Pancreas (tissue), 10 donors: Measurements from ENCODE around the gene GAS5. TPM values are rescaled to one million over a fixed set of nuclear protein-coding genes. Genes with fewer than 3 reads are reported as not detected.
"Not testable (repeated sequence)": the region's sequence is repeated elsewhere in the genome, so short reads cannot be mapped to it uniquely, and the experiment has no call there.

Experiments
- ATAC-seq, 4 donors: fragments of 200-7000 bp; cut with Tn5 transposase; one replicate each; pipeline versions ENCODE4 v1.8.0 to v1.9.1; 2020; ENCODE audit warnings: mild to moderate bottlenecking in 4 of 4, moderate library complexity in 4 of 4
- DNase-seq, 6 donors: peaks; one replicate each; pipeline ENCODE4 v3.0.0-alpha.2; 2020
- FAIRE-seq: peaks from 2 replicates; lab custom pipeline; 2012; peaks lifted over from hg19 to GRCh38; lab: Jason Lieb, UNC
- H3K27ac ChIP-seq, 4 donors: fragments of 200-600 bp; sonication (generic); 1 replicate in 3 of 4; 2 replicates in 1 of 4; pipeline versions ENCODE4 v1.5.0 to v1.8.0; 2020
- H3K27me3 ChIP-seq, 4 donors: fragments of 200-600 bp; one replicate each; pipeline ENCODE4 v1.8.0; 2021
- H3K36me3 ChIP-seq, 3 donors: fragments of 200-600 bp; sonication (generic) in 1 of 3; one replicate each; pipeline versions ENCODE4 v1.5.0 to v1.8.0; 2020 to 2021
- H3K4me1 ChIP-seq, 3 donors: fragments of 200-600 bp; one replicate each; pipeline ENCODE4 v1.8.0; 2021
- H3K4me3 ChIP-seq, 4 donors: fragments of 200-600 bp; sonication (generic) in 2 of 4; one replicate each; pipeline versions ENCODE4 v1.5.0 to v1.8.0; 2020 to 2021
- H3K9me3 ChIP-seq, 4 donors: fragments of 200-600 bp; one replicate each; pipeline ENCODE4 v1.8.0; 2021
- CTCF ChIP-seq, 4 donors: fragments of 200-600 bp; sonication (generic) in 3 of 4; IDR thresholded peaks; one replicate each; pipeline versions ENCODE4 v1.5.0 to v1.8.0; 2021; ENCODE audit warnings: antibody characterized with exemption in 4 of 4
- WGBS, 2 donors: extraction: QIAGEN DNeasy Blood & Tissue Kit; methylation state at CpG; one replicate each; pipeline ENCODE4 v1.1.7; 2013; 5-methylcytosine and 5-hydroxymethylcytosine counted together
- intact Hi-C, 3 donors: fragments of 100-400 bp; cut with DNase I; formaldehyde crosslinking; loops; one replicate each; pipeline versions ENCODE4 v1.11.1 to v1.14.2; 2022
- polyA plus RNA-seq, 2 donors: library from polyadenylated mRNA; stranded (reverse); fragments of 200-250 nt; gene quantifications; one replicate each; pipeline ENCODE4 v1.2.3, GENCODE V29; 2013
- total RNA-seq, 6 donors: library from RNA; stranded (reverse); fragmentation: NEBNext Ultra II Directional in 4 of 6; extraction: Animal tissue kit (Norgen Biotek cat#: 25700) in 4 of 6; gene quantifications; one replicate each; pipeline versions ENCODE4 v1.2.1 to v1.2.4, GENCODE V29; 2021 to 2023
- donor health status: healthy with polysubstance abuse.
- donor health status: DM: no; HTN: no; CAD: no; lungs with moderate emphysema.
- donor health status: DM: no; HTN: no; CAD: no.
- donor health status: control.
- donor health status: control.
- donor health status: Bipolar disorder and iron deficiency.
- donor health status: DM: yes; HTN: yes; CAD: no.
- donor health status: DM: no; HTN: no; CAD: no.
- donor health status: DM: no; HTN: no; CAD: no.
- donor health status: DM: yes; HTN: yes; CAD: no.

GAS5 gene
- total and polyA plus RNA-seq, 8 donors, result 214 to 1,057 (median 502) TPM

DNA sequence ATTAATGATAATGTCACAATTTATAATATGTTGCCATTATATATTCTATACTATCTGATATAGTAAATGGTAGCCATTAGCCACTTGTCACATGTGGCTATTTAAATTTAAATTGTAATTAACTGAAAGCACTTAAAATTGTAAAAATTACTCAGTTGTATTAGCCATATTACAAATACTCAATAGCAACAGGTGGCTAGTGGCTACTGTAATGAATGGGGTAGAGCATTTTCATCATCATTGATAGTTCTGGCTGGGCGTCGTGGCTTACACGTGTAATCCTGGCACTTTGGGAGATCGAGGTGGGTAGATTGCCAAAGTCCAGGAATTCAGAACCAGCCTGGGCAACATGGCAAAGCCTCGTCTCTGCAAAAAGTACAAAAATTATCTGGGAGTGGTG is 16.9 kb upstream of the GAS5 start:
- no peak overlapping the region for H3K4me3 ChIP-seq
- intact Hi-C loops, result no loop called here
- ATAC-seq (no peak), FAIRE-seq (no peak), DNase-seq (no peak)
- H3K27me3 ChIP-seq, result no peaks in the 10 kb centered on the region
- WGBS, 2 donors, result 93 to 94% methylated on average over 5 of the region's 5 CpGs
- peaks cover 0 to 18% (median 9%) of the 10 kb centered on the region in 3 donors for H3K36me3 ChIP-seq
- no peak for TF ChIP-seq CTCF (IDR thresholded peaks at IDR 0.05)
- H3K4me1 ChIP-seq, result no peaks in the 10 kb centered on the region
- H3K9me3 ChIP-seq, result no peaks in the 10 kb centered on the region
- no peak overlapping the region for H3K27ac ChIP-seq

GRCh38 chr1:173881117-173881516 is 13.3 kb upstream of the GAS5 start:
- FAIRE-seq, intact Hi-C loops, H3K9me3 ChIP-seq, H3K27me3 ChIP-seq, H3K4me3 ChIP-seq, H3K27ac ChIP-seq, DNase-seq, H3K4me1 ChIP-seq, ATAC-seq: not testable (repeated sequence)
- H3K36me3 ChIP-seq, result peaks cover 0 to 10% (median 7%) of the 10 kb centered on the region in 3 donors
- 79 to 82% methylated on average over 4 of the region's 4 CpGs for WGBS, 2 donors

- intact Hi-C loops, result no loop called here
- TF ChIP-seq CTCF (IDR thresholded peaks at IDR 0.05), result no peak
- H3K36me3 ChIP-seq, result no peaks in the 10 kb centered on the region
- H3K4me3 ChIP-seq, result no peak overlapping the region
- H3K9me3 ChIP-seq, result no peaks in the 10 kb centered on the region
- no peak for FAIRE-seq
- H3K4me1 ChIP-seq, result no peaks in the 10 kb centered on the region
- H3K27ac ChIP-seq, result no peak overlapping the region
- DNase-seq, result no peak
- H3K27me3 ChIP-seq, result no peaks in the 10 kb centered on the region
- no peak for ATAC-seq
Observed at GRCh38 chr1:173878251-173878650, 10.5 kb upstream of the GAS5 start.

DNA sequence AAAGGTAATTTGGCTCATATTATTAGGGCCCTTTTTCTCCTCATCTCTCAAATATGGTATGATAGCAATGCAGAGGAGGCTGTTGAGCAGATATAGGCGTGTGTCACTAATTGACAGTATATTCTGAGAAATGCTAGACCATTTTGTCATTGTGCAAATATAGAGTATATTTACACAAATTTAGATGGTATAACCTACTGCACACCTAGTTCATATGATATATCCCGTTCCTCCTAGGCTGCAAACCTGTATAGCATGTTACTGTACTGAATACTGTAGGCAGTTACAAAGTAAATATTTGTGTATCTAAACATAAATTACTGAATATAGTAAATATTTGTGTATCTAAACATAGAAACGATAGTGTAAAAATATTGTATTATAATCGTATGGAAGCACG is 8.9 kb upstream of the GAS5 start:
- Histone ChIP-seq H3K4me1 (no peaks in the 10 kb centered on the region), H3K4me3 (no peak overlapping the region), H3K27ac (no peak overlapping the region), H3K9me3 (no peaks in the 10 kb centered on the region), H3K36me3 (no peaks in the 10 kb centered on the region), H3K27me3 (no peaks in the 10 kb centered on the region)
- TF ChIP-seq CTCF (IDR thresholded peaks at IDR 0.05), result no peak
- 81 to 85% methylated on average over 5 of the region's 5 CpGs for WGBS, 2 donors
- no peak for DNase-seq
- ATAC-seq, result no peak
- FAIRE-seq, result no peak
- intact Hi-C loops, result no loop called here

DNA sequence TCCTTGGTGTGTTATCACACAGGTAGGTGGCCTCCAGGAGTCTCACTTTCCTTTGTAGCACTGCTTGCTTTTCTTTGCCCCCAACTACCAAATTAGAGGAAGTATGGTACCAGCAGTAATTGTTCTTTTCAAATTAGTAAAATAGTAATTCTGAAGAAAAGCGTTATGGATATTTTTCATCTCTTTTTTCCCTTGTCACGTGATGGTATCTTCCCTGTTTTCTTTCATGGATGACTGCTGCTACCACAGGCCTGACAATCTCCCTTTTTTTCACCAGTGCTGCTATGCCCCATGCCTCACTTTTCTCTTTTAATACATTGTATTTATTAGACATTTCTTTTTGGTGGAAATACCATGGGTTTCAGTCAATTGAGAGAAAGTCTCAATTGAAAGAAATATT is 3.7 kb upstream of the GAS5 start:
- intact Hi-C loops, result no loop called here
- FAIRE-seq, result no peak
- H3K27me3 ChIP-seq, result no peaks in the 10 kb centered on the region
- no peak for TF ChIP-seq CTCF (IDR thresholded peaks at IDR 0.05)
- DNase-seq, result no peak
- no peaks in the 10 kb centered on the region for H3K9me3 ChIP-seq
- peaks cover 0 to under 1% (median 0%) of the 10 kb centered on the region in 3 donors for H3K36me3 ChIP-seq
- H3K4me1 ChIP-seq, result peaks cover 0 to 14% (median 14%) of the 10 kb centered on the region in 3 donors
- H3K27ac ChIP-seq, result no peak overlapping the region
- 64 to 84% methylated on average over 2 of the region's 2 CpGs for WGBS, 2 donors
- no peak for ATAC-seq
- no peak overlapping the region for H3K4me3 ChIP-seq
